ENCODE measurements around the gene PPP1R15B.

PPP1R15B gene

GRCh38 chr1:204396015-204396583, 15.5 kb downstream of the PPP1R15B start:
- no peak for DNase-seq

- no peak for DNase-seq
Observed at GRCh38 chr1:204391629-204392028, 20.0 kb downstream of the PPP1R15B start.

- no peak for DNase-seq
Observed at GRCh38 chr1:204390751-204391466, 20.7 kb downstream of the PPP1R15B start.

GRCh38 chr1:204385727-204386126, 25.9 kb downstream of the PPP1R15B start:
- no peak for DNase-seq

GRCh38 chr1:204384636-204385352, 26.8 kb downstream of the PPP1R15B start:
- DNase-seq, result no peak

GRCh38 chr1:204383163-204383904, 28.3 kb downstream of the PPP1R15B start:
- no peak for DNase-seq

- DNase-seq, result no peak
Observed at GRCh38 chr1:204382714-204383083, 28.9 kb downstream of the PPP1R15B start.

GRCh38 chr1:204380293-204380831, 31.3 kb downstream of the PPP1R15B start:
- DNase-seq, result no peak

GRCh38 chr1:204377800-204378668, 33.6 kb downstream of the PPP1R15B start:
- no peak for DNase-seq

- DNase-seq, result no peak
Observed at GRCh38 chr1:204376919-204377799, 34.5 kb downstream of the PPP1R15B start.

- DNase-seq, result no peak
Observed at GRCh38 chr1:204376465-204376864, 35.2 kb downstream of the PPP1R15B start.

GRCh38 chr1:204373911-204374310, 37.7 kb downstream of the PPP1R15B start:
- no peak for DNase-seq

GRCh38 chr1:204370176-204370575, 41.4 kb downstream of the PPP1R15B start:
- no peak for DNase-seq

- DNase-seq, result no peak
Observed at GRCh38 chr1:204368996-204369726, 42.5 kb downstream of the PPP1R15B start.

- no peak for DNase-seq
Observed at GRCh38 chr1:204367956-204368355, 43.7 kb downstream of the PPP1R15B start.

GRCh38 chr1:204367193-204367858, 44.3 kb downstream of the PPP1R15B start:
- no peak for DNase-seq

GRCh38 chr1:204366759-204367158, 44.9 kb downstream of the PPP1R15B start:
- DNase-seq, result no peak

- DNase-seq, result no peak
Observed at GRCh38 chr1:204363335-204364114, 48.1 kb downstream of the PPP1R15B start.

- no peak for DNase-seq
Observed at GRCh38 chr1:204362984-204363334, 48.7 kb downstream of the PPP1R15B start.

Measured in NCI-H524 treated with DMSO at 0.1 percent for 48 hours (cell line).